ENCODE results near the gene FOXN1. TPM values are rescaled to one million over a fixed set of nuclear protein-coding genes. Genes with fewer than 3 reads are reported as not detected.

FOXN1 gene
- total and polyA plus RNA-seq, 10 of the 15 experiments (the other 5 are each of a cell fraction or from before 2014, with no cell fraction given) = not detected

GRCh38 chr17:28494445-28495188, 11.5 kb upstream of the FOXN1 start:
- ChIA-PET POLR2A (interaction anchor here (0.7 to 1.5 kb wide), 5 partner anchors 45 to 81 kb away, joined by 3 to 4 read pairs (median 3); no protein-coding TSS in a partner anchor), SMC1A (ENCODE audit: uncharacterized antibody, unreplicated experiment) (interaction anchor here (0.9 to 4.0 kb wide), 12 partner anchors 8 to 121 kb away, joined by 3 to 32 read pairs (median 5); partner anchors contain the start of gene FOXN1), CTCF (interaction anchor here (0.6 to 16.1 kb wide), 11 partner anchors 9 to 227 kb away, joined by 3 to 316 read pairs (median 4); partner anchors contain the start of genes ALDOC, BLTP2 and UNC119), RAD21 (ENCODE audit: unreplicated experiment) (interaction anchor here (0.5 to 3.7 kb wide), 11 partner anchors 10 to 468 kb away, joined by 3 to 26 read pairs (median 5); no protein-coding TSS in a partner anchor)
- no peak overlapping the region for H3K4me2 ChIP-seq (ENCODE audit: control insufficient read depth, insufficient read depth)
- H3K4me1 ChIP-seq (ENCODE audit: control insufficient read depth, insufficient read depth, low read length) = peaks cover 9% of the 10 kb centered on the region
- H3K27me3 ChIP-seq (replicated peaks in 1 of 2; ENCODE audit: control insufficient read depth in 2 of 2, insufficient read depth in 2 of 2, low read length in 1 of 2) = no peaks in the 10 kb centered on the region
- no peak overlapping the region for H2AFZ ChIP-seq (ENCODE audit: control insufficient read depth, low read depth, low read length)
- 39% methylated on average over 15 of the region's 15 CpGs for WGBS (ENCODE audit: insufficient coverage, insufficient replicate concordance, low lambda C conversion rate, missing lambda C conversion rate)
- H4K20me1 ChIP-seq (ENCODE audit: control insufficient read depth, insufficient read depth) = no peaks in the 10 kb centered on the region
- DNase-seq (ENCODE audit: low read depth, low spot score) = no peak
- no peaks in the 10 kb centered on the region for H3K36me3 ChIP-seq (ENCODE audit: control insufficient read depth in 2 of 2, insufficient read depth in 2 of 2, low read length in 1 of 2)
- no peak overlapping the region for H3K27ac ChIP-seq (ENCODE audit: control insufficient read depth, insufficient read depth)
- BruUV-seq (replicated peaks) = no TSS peak
- intact Hi-C loops (cut with micrococcal nuclease; ENCODE audit: unreplicated experiment) = loop anchor here (1.0 to 5.0 kb wide), 3 partner anchors 46 to 123 kb away; no protein-coding TSS in a partner anchor
- no peaks in the 10 kb centered on the region for H3K79me2 ChIP-seq (ENCODE audit: control insufficient read depth, insufficient read depth, low read length)
- H3K4me3 ChIP-seq = no peak overlapping the region
- peaks cover 2% of the 10 kb centered on the region; the same call in 2 of the 3 replicates for H3K9me3 ChIP-seq (replicated peaks; ENCODE audit: control insufficient read depth, insufficient read depth, low read length)
- peak; percentile 98 for FAIRE-seq
- peak; percentile 95 for ATAC-seq
- H3K9ac ChIP-seq (ENCODE audit: control insufficient read depth, insufficient read depth, low read length) = no peak overlapping the region
- in situ Hi-C loops (cut with MboI) = loop anchor here (5.0 kb wide), 1 partner anchor 53 kb away; no protein-coding TSS in a partner anchor
- TF ChIP-seq RELA (IDR thresholded peaks at IDR 0.05; ENCODE audit: borderline replicate concordance, partially characterized antibody) (peak; percentile 75), IKZF2 (IDR thresholded peaks at IDR 0.05) (peak; percentile 37 to 53; a peak in 1 of 4 replicates), SMARCA5 (IDR thresholded peaks at IDR 0.05) (peak; percentile 77; the same call in 1 of the 2 replicates), NBN (IDR thresholded peaks at IDR 0.05) (0 out of 2 replicates have a peak, but pooled peaks have one; percentile 31), RUNX3 (IDR thresholded peaks at IDR 0.05; ENCODE audit: low read length) (peak; percentile 60; the same call in 1 of the 2 replicates), CTCF (IDR thresholded peaks at IDR 0.05 in 2 of 3, conservative IDR thresholded peaks at IDR 0.05 in 1 of 3; ENCODE audit: control insufficient read depth in 2 of 3, extremely low read depth in 1 of 3, insufficient read depth in 1 of 3, low read depth in 3 of 3, low read length in 3 of 3) (peak; percentile 91 to 99 (median 92); a peak in 5 of 6 replicates), IKZF1 (conservative IDR thresholded peaks at IDR 0.05) (peak; percentile 65), RB1 (IDR thresholded peaks at IDR 0.05; ENCODE audit: borderline replicate concordance) (peak; percentile 66; the same call in 1 of the 2 replicates), CREB1 (IDR thresholded peaks at IDR 0.05; ENCODE audit: low read depth) (peak; percentile 70), MEF2B (IDR thresholded peaks at IDR 0.05; ENCODE audit: partially characterized antibody, poor library complexity, severe bottlenecking) (peak; percentile 70), CHD2 (IDR thresholded peaks at IDR 0.05; ENCODE audit: borderline replicate concordance, low read depth, low read length) (0 out of 2 replicates have a peak, but pooled peaks have one; percentile 18), RCOR1 (conservative IDR thresholded peaks at IDR 0.05; ENCODE audit: low read depth, low read length) (peak; percentile 77; the same call in 1 of the 2 replicates), DPF2 (IDR thresholded peaks at IDR 0.05) (0 out of 2 replicates have a peak, but pooled peaks have one; percentile 23), WRNIP1 (IDR thresholded peaks at IDR 0.05; ENCODE audit: borderline replicate concordance, low read depth, low read length) (peak; percentile 74; the same call in 1 of the 2 replicates), RAD21 (IDR thresholded peaks at IDR 0.05; ENCODE audit: insufficient read depth, low read depth, low read length) (peak; percentile 95), BCL11A (IDR thresholded peaks at IDR 0.05; ENCODE audit: low read depth, low read length) (no peak), CREM (IDR thresholded peaks at IDR 0.05; ENCODE audit: low read depth) (peak; percentile 83), YY1 (IDR thresholded peaks at IDR 0.05; ENCODE audit: low read depth, low read length) (peak; percentile 85), TBL1XR1 (IDR thresholded peaks at IDR 0.05; ENCODE audit: low read depth, low read length) (no peak), SMC3 (IDR thresholded peaks at IDR 0.05; ENCODE audit: borderline replicate concordance, low read length) (peak; percentile 99), SRF (IDR thresholded peaks at IDR 0.05; ENCODE audit: low read depth in 2 of 2, low read length in 2 of 2) (no peak), LARP7 (IDR thresholded peaks at IDR 0.05) (0 out of 2 replicates have a peak, but pooled peaks have one; percentile 54), ZNF274 (IDR thresholded peaks at IDR 0.05; ENCODE audit: insufficient read depth, insufficient read length) (no peak), BHLHE40 (IDR thresholded peaks at IDR 0.05; ENCODE audit: borderline replicate concordance in 1 of 2, low read depth in 2 of 2, low read length in 1 of 2) (0 out of 4 replicates have a peak, but pooled peaks have one; percentile 18 to 36)

Measured in GM12878 (cell line).